HG02571 (cell line): ENCODE measurements around the gene ALLC.
"Not testable (repeated sequence)": the region's sequence is repeated elsewhere in the genome, so short reads cannot be mapped to it uniquely, and the experiment has no call there.

Experiments used
- ATAC-seq: cut with Tn5 transposase; IDR thresholded peaks from one replicate; pipeline ENCODE4 v1.9.1; 2021; ENCODE audit warnings: mild to moderate bottlenecking, moderate library complexity; ENCODE audit not compliant: unreplicated experiment

Gene ALLC

DNA sequence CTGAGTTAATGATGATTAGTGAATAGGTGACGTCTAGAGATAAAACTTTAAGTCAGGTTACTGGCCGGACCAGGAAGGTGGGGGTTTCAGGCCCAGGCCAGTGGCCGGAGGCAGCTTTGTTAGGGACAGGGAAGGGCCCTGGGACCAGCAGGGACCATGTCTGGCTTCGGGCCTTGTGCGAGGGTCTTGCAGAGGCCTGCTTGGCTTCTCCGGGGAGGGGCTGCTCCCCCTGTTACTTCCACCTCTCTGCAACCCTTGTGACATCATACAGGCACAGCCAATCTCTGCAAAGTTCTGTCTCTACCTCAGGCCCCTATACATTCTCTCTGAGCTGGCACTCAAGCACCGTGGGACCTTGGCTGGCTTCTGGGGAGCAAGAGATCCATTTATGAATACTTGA, at the start of gene ALLC:
Gene ALLC (plus strand): TSS at position 320 of the 400 bp plus-strand sequence. CDS start 12,958 bp downstream, outside the sequence.
- ATAC-seq = no peak

DNA sequence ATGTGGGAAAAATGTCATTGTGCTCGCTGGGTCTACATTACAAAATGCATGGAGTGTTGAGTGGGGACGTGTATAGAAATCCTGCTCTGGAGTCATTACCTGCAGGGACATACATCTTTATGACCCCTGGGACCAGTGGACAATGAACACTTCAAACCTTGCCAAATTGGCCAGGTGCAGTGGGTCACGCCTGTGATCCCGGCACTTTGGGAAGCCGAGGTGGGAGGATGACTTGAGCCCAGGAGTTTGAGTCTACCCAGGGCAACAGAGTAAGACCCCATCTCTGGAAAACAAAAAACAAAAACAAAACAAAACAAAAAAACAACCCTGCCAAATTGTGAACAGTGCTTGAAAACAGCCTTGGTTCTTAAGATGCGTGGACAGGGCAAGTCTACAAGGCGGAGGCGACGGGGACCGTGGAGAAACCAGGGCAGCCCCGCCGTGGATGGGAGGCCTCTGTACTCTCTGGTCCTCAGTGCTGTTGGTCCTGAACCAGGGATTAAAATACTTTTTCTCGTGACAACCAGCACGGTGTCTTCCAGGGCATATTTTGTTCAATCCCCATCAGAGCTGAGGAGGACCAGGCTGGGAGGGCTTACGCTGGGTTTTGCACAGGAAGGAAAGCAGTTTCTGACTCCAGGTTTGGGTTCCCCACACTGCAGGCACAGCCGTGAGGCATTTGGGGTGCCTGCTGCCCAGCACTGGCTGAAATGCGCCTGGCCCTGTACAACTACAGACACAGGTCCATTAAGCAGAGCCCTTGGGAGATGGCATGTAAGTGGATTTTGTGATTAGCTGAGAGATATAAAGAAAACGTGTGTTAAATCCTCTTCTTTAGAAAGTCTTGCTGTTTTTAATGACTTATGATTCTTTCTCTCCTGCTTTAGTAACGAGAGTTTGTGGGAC, 49.4 kb upstream of the ALLC start:
- no peak for ATAC-seq

DNA sequence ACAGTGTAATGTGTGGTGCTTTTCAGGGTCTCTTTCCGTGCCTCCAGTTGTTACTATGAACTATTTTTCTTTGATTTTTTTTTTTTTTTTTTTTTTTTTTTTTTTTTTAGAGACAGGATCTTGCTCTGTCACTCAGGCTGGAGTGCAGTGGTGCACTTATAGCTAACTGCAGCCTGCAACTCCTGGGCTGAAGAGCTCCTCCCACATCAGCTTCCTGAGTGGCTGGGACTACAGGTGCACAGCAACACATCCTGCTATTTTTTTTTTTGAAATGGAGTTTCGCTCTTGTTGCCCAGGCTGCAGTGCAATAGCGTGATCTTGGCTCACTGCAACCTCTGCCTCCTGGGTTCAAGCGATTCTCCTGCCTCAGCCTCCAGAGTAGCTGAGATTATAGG, 48.7 kb upstream of the ALLC start:
- ATAC-seq = not testable (repeated sequence)

DNA sequence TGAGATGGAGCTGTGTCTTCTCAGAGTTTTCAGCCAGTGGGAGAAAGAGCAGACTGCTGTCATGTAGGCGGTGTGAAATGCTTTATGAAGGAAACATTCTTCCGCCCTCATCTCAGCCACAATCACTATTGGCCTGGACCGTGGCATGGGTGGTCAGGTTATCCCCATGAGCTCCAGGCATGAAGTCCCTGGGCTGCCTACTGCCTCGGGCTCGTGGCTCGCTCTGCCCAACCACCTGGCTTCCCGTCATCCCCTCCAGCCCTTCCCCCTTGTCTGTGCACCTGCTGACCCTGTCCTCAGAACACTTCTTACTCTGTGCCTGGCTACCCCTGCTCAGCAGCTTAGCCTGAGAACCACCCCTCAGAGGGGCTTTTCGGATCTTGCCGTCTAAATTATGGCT, 47.6 kb upstream of the ALLC start:
- ATAC-seq = no peak

DNA sequence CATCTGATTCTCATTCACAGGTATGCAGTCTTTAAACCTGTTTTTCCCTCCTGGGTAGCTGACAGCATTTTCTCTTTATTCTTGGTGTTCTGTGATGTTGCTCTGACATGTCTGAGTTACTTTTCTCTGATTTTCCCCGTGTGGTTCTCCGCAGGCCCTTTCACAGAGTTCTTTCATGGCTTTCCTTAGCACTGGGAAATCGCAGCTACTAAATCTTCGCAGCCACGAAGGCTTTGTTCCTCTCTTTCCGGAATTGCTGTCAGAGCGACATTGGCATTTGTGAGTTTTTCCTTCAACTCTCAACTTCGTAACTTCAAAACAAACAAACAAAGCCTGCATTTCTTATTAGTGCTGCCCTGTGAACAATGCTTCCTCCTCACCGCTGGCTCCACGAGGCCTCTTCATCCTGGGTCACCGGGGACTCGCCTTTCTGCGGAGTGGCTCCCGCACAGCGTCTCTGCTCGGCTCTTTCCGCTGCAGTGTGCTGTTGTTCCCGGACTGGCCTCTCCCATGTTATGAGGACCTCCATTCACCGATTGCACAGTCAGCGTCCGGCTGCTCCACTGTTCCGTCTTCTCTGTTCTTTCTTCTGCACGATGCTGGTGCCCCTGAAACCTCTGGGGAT, 47.0 kb upstream of the ALLC start:
- no peak for ATAC-seq

DNA sequence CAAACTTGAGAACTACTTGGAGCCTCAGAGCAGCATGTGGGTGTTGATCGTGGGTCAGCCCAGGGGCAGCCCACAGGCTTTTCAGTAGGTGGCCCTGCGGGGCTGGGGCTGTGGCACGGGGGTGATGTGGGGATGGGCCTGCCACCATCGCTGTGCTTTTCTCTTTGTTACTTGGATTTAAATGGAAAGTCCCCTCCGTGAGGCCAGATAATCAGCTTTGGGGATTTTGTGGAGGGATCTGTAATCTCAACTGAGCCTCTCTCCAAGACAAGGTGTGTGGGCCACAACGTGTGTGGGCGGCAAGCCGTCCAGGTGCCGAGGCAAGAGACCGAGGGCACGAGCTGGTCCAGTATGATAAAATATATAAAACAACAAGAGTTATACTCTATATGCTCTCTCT, 46.4 kb upstream of the ALLC start:
- ATAC-seq = no peak

DNA sequence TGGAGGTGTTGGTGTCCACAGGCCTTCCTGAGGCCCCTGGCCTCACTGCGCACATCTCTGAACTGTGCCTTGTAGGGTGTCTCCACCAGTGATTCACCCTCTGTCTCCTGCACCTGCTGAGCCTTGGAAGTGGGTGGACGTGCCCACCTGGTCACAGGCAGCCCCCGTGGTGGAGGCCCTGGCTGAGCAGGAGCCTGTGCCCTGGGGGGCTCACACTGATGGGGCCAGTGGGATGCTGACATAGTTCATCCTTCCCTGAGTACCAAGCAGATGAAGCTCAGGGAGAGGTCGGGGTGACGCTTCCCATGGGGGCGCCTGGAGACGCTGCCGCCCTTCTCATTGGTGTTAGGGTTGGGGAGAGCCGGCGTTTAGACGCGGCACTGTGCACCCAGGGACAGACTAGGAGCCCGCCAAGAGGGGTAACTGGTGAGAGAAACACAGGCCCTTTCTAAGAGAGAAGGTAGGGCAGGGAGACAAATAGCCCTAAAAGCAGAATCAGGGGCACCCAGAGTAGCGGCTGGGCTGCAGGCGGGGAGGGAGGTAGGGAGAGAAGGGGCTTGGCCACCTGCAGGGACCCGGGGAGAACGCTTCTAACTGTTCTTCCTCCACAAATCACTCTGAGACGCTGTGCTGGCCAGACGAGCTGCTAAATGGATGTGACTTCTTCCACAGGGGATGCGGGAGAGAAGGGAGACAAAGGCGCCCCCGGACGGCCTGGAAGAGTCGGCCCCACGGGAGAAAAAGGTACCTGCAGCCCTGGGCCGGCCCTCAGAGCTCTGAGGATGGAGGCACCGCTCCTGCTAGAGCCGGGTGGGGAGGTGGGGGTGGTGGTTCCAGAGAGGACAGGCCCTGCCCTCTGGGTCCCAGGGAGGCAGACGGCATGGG, 45.1 kb upstream of the ALLC start:
- no peak for ATAC-seq

DNA sequence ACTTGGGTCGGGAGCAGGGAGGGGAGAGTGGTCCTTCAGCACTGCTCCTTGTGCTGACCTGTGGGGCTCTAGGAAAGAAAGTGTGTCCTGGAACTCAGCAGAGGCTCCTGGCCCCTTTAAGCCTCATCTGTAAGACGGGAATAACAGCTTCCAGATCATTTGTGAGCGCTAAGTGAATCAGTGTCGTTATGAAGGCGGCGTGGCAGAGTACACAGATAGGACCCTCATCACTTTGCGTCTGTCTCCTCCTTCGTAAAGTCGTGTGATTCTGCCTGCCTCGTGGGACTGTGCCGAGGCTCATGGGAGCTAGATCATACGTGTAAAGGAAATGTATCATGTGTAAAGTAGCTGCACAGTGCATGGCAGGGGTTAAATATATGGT, 44.5 kb upstream of the ALLC start:
- no peak for ATAC-seq

DNA sequence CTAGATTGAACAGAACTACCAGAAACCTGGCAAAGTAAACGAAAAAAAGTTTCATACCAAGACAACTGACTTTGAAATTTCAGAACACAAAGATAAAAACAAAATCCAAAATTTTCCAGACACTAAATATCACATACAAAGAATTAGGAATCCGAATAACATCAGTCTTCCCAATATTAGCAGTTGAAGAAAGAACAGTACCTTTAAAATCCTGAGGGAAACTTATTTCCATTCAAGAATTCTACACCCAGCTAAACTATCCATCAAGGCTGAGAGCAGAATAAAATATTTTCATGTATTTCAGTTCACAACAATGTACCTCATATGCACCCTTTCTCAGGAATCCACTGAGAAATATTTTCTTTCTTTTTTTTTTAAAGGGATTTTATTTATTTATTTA, 43.3 kb upstream of the ALLC start:
- not testable (repeated sequence) for ATAC-seq

DNA sequence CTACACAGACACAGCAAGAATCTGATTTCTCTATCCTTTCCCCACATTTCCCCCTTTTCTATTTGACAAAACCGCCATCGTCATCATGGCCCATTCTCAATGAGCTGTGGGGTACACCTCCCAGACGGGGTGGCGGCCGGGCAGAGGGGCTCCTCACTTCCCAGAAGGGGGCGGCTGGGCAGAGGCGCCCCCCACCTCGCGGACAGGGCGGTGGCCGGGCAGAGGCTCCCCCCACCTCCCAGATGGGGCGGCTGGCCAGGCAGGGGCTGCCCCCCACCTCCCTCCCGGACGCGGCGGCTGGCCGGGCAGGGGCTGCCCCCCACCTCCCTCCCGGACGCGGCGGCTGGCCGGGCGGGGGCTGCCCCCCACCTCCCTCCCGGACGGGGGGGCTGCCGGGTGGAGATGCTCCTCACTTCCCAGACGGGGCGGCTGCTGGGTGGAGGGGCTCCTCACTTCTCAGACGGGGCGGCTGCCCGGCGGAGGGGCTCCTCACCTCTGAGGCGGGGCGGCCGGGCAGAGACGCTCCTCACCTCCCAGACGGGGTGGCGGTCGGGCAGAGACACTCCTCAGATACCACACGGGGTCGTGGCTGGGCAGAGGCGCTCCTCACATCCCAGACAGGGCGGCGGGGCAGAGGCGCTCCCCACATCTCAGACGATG, 42.3 kb upstream of the ALLC start:
- ATAC-seq = not testable (repeated sequence)

DNA sequence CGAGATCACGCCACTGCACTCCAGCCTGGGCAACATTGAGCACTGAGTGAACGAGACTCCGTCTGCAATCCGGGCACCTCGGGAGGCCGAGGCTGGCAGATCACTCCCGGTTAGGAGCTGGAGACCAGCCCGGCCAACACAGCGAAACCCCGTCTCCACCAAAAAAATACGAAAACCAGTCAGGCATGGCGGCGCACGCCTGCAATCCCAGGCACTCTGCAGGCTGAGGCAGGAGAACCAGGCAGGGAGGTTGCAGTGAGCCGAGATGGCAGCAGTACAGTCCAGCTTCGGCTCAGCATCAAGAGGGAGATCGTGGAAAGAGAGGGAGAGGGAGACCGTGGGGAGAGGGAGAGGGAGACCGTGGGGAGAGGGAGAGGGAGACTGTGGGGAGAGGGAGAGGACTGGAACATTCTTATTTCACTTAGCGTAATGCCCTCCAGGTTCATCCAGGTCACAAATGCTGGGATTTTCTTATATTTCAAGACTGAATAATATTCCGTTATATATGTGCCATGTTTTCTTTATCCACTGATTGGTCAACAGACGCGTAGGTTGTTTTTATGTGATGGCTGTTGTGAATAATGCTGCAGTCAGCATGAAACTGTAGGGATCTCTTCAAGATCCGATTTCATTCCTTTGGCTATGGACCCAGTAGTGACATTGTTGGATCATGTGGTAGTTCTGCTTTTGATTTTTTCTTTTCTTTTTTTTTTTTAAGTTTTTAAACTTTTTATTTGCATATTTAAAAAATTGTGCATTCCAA, 41.4 kb upstream of the ALLC start:
- not testable (repeated sequence) for ATAC-seq

DNA sequence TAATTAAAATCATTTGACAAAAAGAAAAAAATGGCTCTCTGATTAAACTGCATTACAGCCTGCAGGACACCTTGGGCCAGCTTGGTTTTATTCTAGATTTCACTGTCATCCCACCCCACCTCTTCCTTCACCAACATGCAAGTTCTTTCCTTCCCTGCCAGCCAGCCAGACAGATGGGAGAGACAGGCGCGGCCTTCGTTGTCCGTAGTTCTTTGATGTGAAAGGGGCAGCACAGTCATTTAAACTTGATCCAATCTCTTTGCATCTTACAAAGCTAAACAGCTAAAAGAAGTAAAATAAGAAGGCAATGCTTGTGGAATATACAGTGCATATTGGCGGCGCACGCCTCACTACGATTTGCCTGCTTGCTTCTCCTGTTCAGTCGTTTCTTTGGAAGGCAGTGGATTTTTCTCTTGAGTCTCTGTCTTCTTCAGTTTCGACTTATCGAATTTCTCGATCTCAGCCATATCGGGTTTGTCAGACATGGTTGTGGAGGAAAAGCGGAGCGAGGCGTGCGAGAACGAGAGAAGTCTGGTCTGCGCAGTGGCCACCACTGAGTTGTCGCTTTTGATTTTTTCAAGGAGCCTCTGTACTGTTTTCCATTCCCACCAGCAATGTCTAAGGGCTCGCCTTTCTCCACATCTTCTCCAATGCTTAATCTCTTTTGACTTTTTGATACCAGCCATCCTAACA, 40.7 kb upstream of the ALLC start:
- no peak for ATAC-seq

DNA sequence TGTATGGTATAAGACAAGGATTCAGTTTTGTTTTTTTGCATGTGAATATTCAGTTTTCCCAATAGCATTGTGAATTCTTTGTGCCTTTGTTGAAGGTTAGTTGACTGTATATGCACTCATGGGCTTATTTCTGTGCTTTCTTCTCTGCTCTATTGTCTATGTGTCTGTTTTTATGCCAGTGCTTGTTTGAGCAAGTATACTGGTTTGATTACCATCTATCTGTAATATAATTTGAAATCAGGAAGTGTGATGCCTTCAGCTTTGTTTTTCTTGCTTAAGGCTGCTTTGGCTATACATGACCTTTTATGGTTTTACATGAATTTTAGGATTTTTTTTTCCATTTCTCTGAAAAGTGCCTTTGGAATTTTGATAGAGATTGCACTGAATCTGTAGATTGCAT, 39.6 kb upstream of the ALLC start:
- ATAC-seq = no peak

DNA sequence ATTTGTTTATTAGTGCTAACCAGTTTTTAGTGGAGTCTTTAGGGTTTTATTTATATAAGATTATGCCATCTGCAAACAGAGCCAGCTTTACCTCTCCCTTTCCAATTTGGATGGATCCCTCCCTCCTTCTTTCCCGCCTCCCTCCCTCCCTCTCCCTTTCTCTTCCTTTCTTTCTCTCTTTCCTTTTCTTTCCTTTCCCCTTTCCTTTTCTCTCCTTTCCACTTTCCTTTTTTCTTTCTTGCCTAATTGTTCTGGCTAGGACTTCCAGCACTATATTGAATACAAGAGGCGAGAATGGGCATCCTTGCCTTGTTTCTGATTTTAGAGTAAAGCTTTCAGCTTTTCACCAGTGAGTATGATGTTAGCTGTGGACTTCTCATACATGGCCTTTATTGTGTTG, 39.0 kb upstream of the ALLC start:
- no peak for ATAC-seq

DNA sequence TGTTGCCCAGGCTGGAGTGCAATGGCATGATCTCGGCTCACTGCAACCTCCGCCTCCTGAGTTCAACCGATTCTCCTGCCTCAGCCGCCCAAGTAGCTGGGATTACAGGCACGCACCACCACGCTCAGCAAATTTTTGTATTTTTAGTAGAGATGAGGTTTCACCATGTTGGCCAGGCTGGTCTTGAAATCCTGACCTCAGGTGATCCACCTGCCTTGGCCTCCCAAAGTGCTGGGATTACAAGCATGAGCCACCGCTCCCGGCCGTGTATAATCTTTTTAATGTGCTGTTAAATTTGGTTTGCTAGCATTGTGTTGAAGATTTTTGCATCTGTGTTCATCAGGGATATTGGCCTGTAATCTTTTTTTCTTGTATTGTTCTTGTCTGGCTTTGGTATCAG, 38.3 kb upstream of the ALLC start:
- ATAC-seq = not testable (repeated sequence)

DNA sequence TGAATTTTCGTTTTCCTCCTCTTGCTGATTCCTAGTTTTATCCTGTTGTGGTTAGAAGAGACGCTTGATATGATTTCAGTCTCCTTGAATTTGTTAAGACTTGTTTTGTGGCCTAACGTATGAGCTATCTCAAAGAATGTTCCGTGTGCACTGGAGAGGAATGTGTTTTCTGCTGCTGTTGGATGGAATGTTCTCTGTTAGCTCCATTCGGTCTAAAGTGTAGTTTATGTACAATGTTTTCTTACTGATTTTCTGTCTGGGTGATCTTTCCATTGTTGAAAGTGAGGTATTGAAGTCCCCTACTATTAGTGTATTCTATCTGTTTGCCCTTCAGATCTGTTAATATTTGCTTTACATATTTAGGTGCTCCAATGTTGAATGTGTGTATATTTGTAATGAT, 37.2 kb upstream of the ALLC start:
- ATAC-seq = no peak

DNA sequence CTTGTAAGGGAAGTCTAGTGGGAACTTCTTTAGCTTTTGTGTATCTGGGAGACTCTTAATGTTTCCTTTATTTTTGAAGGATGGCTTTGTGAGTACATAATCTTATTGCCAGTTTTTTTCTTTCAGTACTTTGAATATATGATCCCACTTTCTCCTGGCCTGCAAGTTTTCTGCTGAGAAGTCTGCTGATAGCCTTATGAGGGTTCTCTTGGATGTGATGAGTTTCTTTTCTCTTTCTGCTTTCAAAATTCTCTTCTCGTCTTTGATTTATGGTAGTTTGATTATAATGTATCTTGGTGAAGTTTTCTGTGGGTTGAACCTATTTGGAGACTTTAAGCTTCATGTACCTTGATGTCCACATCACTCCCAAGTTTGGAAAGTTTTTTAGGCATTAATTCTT, 35.0 kb upstream of the ALLC start:
- ATAC-seq = no peak

DNA sequence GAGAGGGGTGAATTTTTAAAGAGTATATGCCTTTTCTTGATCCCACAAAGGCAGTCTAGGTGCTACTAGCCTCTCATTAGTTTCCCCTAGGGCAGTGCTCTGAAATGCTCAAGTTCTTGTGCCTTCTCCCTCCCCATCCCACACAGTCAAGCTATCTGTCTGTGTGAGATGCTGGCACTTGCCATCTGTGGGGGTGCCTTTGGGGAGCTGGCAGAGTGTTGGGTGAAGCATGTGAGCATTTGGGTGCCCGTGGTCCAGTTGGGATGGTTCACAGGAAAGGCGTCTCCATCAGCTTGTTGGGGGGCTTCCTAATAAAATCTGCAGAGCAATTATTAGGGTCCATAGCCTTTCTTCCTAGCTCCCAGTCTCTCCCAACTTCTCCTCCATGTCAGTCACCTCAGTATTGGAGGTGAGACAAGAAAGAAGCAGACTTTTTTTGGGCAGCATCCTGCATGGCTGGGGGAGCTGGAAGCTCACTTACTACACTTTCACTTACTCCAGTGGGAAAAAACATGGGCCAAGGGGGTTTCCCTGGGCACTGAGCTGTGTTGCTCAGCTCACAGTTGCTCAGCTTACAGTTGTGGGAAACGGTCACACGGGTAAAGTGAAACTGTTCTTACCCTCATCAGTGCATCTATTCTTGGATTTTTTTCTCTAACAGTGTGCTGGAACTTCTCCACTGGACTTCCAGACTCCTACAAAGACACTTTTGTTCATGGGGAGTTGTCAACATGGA, 33.8 kb upstream of the ALLC start:
- ATAC-seq = no peak

DNA sequence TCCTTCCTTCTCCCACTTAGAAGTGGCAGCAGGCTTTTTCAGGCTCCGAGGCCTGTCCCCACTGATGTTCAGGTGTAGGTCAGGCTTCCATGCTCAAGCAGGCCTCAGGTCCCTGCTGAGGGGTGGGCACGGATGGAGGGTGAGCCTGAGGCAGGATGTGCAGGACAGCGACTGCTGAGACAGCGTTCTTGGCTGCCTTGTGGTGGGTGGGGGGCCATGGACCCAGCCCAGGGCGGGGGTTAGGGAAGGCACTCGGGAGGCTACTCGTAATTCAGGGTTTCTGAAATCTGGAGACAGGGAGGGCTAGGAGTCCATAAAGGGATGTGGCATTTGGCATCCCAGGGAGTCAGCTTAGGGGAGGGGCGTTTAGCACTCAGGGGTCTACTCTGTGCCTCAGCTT, 32.8 kb upstream of the ALLC start:
- no peak for ATAC-seq
